GM18507 (cell line): ENCODE data around the gene DKC1.
"Not testable (repeated sequence)": the region's sequence is repeated elsewhere in the genome, so short reads cannot be mapped to it uniquely, and the experiment has no call there.

ENCODE experiments used
- DNase-seq: peaks from one replicate; pipeline ENCODE4 v3.0.0; 2011; ENCODE audit warnings: low read depth; ENCODE audit not compliant: insufficient read length; ENCODE audit errors: extremely low spot score
- FAIRE-seq: peaks from 2 replicates; lab custom pipeline; 2011; peaks lifted over from hg19 to GRCh38; lab: Jason Lieb, UNC

Gene DKC1

GRCh38 chrX:154812341-154813101 is 49.9 kb downstream of the DKC1 start:
- DNase-seq (no peak), FAIRE-seq (peak; percentile 42)

- DNase-seq (no peak), FAIRE-seq (no peak)
Observed at GRCh38 chrX:154813801-154814200, 51.1 kb downstream of the DKC1 start.

- FAIRE-seq (peak; percentile 56), DNase-seq (no peak)
Observed at GRCh38 chrX:154815274-154815818, 52.7 kb downstream of the DKC1 start.

GRCh38 chrX:154816326-154816898 is 53.7 kb downstream of the DKC1 start:
- not testable (repeated sequence) for DNase-seq, FAIRE-seq

- FAIRE-seq, DNase-seq: not testable (repeated sequence)
Observed at GRCh38 chrX:154817048-154817618, 54.5 kb downstream of the DKC1 start.

- DNase-seq (no peak), FAIRE-seq (peak; percentile 50)
Observed at GRCh38 chrX:154818916-154819770, 56.5 kb downstream of the DKC1 start.

GRCh38 chrX:154819771-154820341 is 57.2 kb downstream of the DKC1 start:
- no peak for DNase-seq
- FAIRE-seq: peak; percentile 61

GRCh38 chrX:154821523-154821922 is 58.9 kb downstream of the DKC1 start:
- DNase-seq (no peak), FAIRE-seq (no peak)

GRCh38 chrX:154822029-154822428 is 59.4 kb downstream of the DKC1 start:
- FAIRE-seq (no peak), DNase-seq (no peak)

- no peak for FAIRE-seq
- no peak for DNase-seq
Observed at GRCh38 chrX:154824638-154825037, 62.0 kb downstream of the DKC1 start.

GRCh38 chrX:154825586-154825985 is 62.9 kb downstream of the DKC1 start:
- not testable (repeated sequence) for DNase-seq, FAIRE-seq
